WTC11 (cell line): Measurements from ENCODE around the gene NRF1. TPM values are rescaled to one million over a fixed set of nuclear protein-coding genes. Genes with fewer than 3 reads are reported as not detected.
"Not testable (repeated sequence)": the region's sequence is repeated elsewhere in the genome, so short reads cannot be mapped to it uniquely, and the experiment has no call there.

Experiments
- ATAC-seq: fragments of 200-7000 bp; cut with Tn5 transposase; 2 replicates; pipeline ENCODE4 v1.10.0; 2021; ENCODE audit warnings: mild to moderate bottlenecking, moderate library complexity
- CTCF ChIA-PET: fragments of 300-600 bp; sonication (Branson Sonifier 250); formaldehyde crosslinking; loops from one replicate; lab custom pipeline; 2021; ENCODE audit warnings: antibody characterized with exemption; lab: Charles Lee
- POLR2A ChIA-PET: fragments of 350-600 bp; sonication (Branson Sonifier 250); formaldehyde crosslinking; loops from one replicate; lab custom pipeline; 2021; ENCODE audit warnings: antibody characterized with exemption; lab: Charles Lee
- DNase-seq: peaks from one replicate; pipeline ENCODE4 v3.0.0; 2021; ENCODE audit warnings: low spot score
- H3K27ac Mint-ChIP-seq: 2 replicates; pipeline ENCODE4 v1.8.0; 2021; ENCODE audit warnings: mixed read lengths
- H3K27me3 Mint-ChIP-seq: 2 replicates; pipeline ENCODE4 v1.8.0; 2021; ENCODE audit warnings: low read depth, mild to moderate bottlenecking, moderate library complexity, mixed read lengths
- H3K36me3 Mint-ChIP-seq: 2 replicates; pipeline ENCODE4 v1.8.0; 2021; ENCODE audit warnings: mixed read lengths
- H3K4me1 Mint-ChIP-seq: 2 replicates; pipeline ENCODE4 v1.8.0; 2022; ENCODE audit warnings: mixed read lengths
- H3K4me3 Mint-ChIP-seq: 2 replicates; pipeline ENCODE4 v1.8.0; 2021; ENCODE audit warnings: mild to moderate bottlenecking, moderate library complexity, mixed read lengths
- H3K9me3 Mint-ChIP-seq: 2 replicates; pipeline ENCODE4 v1.8.0; 2021; ENCODE audit warnings: mixed read lengths
- AFF4 ChIP-seq: sonication (generic); formaldehyde crosslinking; IDR thresholded peaks from 2 replicates; pipeline ENCODE4 v1.8.1; 2023; ENCODE audit warnings: mild to moderate bottlenecking, missing genetic modification reagents, borderline replicate concordance
- ATF1 ChIP-seq: sonication (generic); formaldehyde crosslinking; IDR thresholded peaks from 2 replicates; pipeline ENCODE4 v1.8.1; 2023; ENCODE audit warnings: mild to moderate bottlenecking, moderate library complexity, missing genetic modification reagents
- CBFB ChIP-seq: sonication (generic); formaldehyde crosslinking; IDR thresholded peaks from 2 replicates; pipeline ENCODE4 v1.8.1; 2022; ENCODE audit warnings: mild to moderate bottlenecking, low read depth, missing genetic modification reagents
- FOXK1 ChIP-seq: sonication (generic); formaldehyde crosslinking; IDR thresholded peaks from 2 replicates; pipeline ENCODE4 v1.8.0; 2022; ENCODE audit warnings: mild to moderate bottlenecking, moderate library complexity, missing genetic modification reagents
- MYBL2 ChIP-seq: sonication (generic); formaldehyde crosslinking; IDR thresholded peaks from 2 replicates; pipeline ENCODE4 v1.8.1; 2023; ENCODE audit warnings: mild to moderate bottlenecking, moderate library complexity, missing genetic modification reagents
- PRDM15 ChIP-seq: sonication (generic); formaldehyde crosslinking; IDR thresholded peaks from 2 replicates; pipeline ENCODE4 v1.8.0; 2022; ENCODE audit warnings: missing genetic modification reagents
- TEAD1 ChIP-seq: sonication (generic); formaldehyde crosslinking; IDR thresholded peaks from 2 replicates; pipeline ENCODE4 v1.8.0; 2022; ENCODE audit warnings: mild to moderate bottlenecking, missing genetic modification reagents
- ZNF671 ChIP-seq: fragments of 250-450 bp; sonication (Bioruptor Pico); IDR thresholded peaks from 2 replicates; pipeline ENCODE4 v1.8.0; 2021; ENCODE audit warnings: mild to moderate bottlenecking
- total RNA-seq: library from RNA; stranded (reverse); gene quantifications from 3 replicates; pipeline ENCODE4 v1.2.3, GENCODE V29; 2021
- TF ChIP-seq, protein P1 (sequence below): fragments of 250-450 bp; sonication (Bioruptor Pico); conservative IDR thresholded peaks from 2 replicates; pipeline ENCODE4 v1.9.0; 2021; ENCODE audit warnings: mild to moderate bottlenecking
- TF ChIP-seq, protein P2 (sequence below): sonication (generic); formaldehyde crosslinking; IDR thresholded peaks from 2 replicates; pipeline ENCODE4 v1.8.1; 2022; ENCODE audit warnings: missing genetic modification reagents, borderline replicate concordance
- TF ChIP-seq, protein P3 (sequence below): sonication (generic); formaldehyde crosslinking; IDR thresholded peaks from 2 replicates; pipeline ENCODE4 v1.8.1; 2022; ENCODE audit warnings: mild to moderate bottlenecking, missing genetic modification reagents, moderate library complexity, borderline replicate concordance
- TF ChIP-seq, protein P4 (sequence below): sonication (generic); formaldehyde crosslinking; IDR thresholded peaks from 2 replicates; pipeline ENCODE4 v1.8.1; 2023; ENCODE audit warnings: mild to moderate bottlenecking, missing genetic modification reagents, moderate library complexity

NRF1 gene
- total RNA-seq, 1 experiment from 2014 or later: 16.4 TPM

DNA sequence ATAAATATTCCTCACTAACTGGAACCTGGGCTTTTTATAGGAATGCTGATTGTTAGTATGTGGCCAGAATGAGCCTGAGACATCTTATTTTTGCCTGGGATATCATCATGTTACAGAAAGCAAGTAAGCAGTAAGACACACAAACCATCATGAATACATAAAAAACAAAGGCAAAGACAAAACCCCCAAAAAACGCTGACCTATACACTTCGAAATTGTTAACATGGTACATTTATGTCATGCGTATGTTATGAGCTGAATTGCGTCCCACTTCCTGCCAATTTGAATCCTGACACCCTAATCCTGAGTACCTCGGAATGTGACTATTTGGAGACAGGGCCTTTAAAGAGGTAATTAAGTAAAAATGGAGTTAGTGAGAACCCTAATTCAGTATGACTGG lies 12.3 kb upstream of the NRF1 start (continued):
- TF ChIP-seq, protein P1, sequence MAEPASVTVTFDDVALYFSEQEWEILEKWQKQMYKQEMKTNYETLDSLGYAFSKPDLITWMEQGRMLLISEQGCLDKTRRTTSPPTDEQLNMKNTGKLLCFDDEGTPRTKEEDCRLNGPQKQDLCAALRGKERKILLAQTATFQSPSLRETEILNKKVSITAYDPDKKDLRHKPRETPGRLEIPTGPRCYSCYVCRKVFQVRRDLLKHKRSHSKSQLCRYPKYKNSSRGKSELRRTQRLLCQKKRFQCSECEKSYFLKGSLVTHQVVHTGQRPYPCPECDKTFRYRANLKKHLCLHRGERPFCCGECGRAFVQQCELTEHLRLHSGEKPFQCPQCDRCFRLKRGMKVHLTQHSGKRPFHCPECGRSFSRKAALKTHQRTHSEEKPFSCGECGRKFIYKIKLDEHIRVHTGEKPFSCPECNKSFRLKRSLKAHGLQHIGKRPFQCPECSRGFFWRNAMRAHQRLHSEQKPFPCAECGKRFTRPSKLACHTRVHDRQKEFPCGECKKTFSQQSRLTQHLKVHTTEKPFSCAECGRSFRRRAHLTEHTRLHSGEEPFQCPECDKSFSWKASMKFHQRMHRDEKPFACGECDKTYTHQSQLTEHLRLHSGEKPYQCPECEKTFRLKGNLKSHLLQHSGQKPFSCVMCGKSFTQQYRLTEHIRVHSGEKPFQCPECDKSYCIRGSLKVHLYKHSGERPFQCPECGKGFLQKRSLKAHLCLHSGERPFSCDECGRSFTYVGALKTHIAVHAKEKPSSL (CRISPR knock-in tag): no peak
- no peak for TF ChIP-seq MYBL2 (CRISPR knock-in tag)
- TF ChIP-seq, protein P2, sequence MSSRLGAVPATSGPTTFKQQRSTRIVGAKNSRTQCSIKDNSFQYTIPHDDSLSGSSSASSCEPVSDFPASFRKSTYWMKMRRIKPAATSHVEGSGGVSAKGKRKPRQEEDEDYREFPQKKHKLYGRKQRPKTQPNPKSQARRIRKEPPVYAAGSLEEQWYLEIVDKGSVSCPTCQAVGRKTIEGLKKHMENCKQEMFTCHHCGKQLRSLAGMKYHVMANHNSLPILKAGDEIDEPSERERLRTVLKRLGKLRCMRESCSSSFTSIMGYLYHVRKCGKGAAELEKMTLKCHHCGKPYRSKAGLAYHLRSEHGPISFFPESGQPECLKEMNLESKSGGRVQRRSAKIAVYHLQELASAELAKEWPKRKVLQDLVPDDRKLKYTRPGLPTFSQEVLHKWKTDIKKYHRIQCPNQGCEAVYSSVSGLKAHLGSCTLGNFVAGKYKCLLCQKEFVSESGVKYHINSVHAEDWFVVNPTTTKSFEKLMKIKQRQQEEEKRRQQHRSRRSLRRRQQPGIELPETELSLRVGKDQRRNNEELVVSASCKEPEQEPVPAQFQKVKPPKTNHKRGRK (CRISPR knock-in tag): no peak
- TF ChIP-seq TEAD1 (CRISPR knock-in tag): no peak

- H3K27me3 Mint-ChIP-seq, H3K4me1 Mint-ChIP-seq, H3K36me3 Mint-ChIP-seq, H3K4me3 Mint-ChIP-seq, DNase-seq, CTCF ChIA-PET, H3K27ac Mint-ChIP-seq, POLR2A ChIA-PET, ATAC-seq, H3K9me3 Mint-ChIP-seq: not testable (repeated sequence)
These were observed 7.9 kb upstream of the NRF1 start for GRCh38 chr7:129603594-129603993.

DNA sequence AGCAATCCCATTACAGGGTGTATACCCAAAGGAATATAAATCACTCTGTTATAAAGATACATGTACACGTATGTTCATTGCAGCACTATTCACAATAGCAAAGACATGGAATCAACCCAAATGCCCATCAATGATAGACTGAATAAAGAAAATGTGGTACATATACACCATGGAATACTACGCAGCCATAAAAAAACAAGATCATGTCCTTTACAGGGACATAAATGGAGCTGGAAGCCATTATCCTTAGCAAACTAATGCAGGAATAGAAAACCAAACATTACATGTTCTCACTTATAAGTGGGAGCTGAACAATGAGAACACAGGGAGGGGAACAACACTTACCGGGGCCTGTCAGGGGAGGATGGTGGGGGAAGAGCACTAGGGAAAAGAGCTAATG lies 7.5 kb upstream of the NRF1 start:
- H3K36me3 Mint-ChIP-seq, H3K27ac Mint-ChIP-seq, H3K9me3 Mint-ChIP-seq, H3K4me1 Mint-ChIP-seq, H3K27me3 Mint-ChIP-seq, H3K4me3 Mint-ChIP-seq, ATAC-seq, CTCF ChIA-PET, DNase-seq: not testable (repeated sequence)
- POLR2A ChIA-PET: interaction anchor here (1.1 kb wide), 1 partner anchor 9 kb away, joined by 4 read pairs; no protein-coding TSS in a partner anchor

DNA sequence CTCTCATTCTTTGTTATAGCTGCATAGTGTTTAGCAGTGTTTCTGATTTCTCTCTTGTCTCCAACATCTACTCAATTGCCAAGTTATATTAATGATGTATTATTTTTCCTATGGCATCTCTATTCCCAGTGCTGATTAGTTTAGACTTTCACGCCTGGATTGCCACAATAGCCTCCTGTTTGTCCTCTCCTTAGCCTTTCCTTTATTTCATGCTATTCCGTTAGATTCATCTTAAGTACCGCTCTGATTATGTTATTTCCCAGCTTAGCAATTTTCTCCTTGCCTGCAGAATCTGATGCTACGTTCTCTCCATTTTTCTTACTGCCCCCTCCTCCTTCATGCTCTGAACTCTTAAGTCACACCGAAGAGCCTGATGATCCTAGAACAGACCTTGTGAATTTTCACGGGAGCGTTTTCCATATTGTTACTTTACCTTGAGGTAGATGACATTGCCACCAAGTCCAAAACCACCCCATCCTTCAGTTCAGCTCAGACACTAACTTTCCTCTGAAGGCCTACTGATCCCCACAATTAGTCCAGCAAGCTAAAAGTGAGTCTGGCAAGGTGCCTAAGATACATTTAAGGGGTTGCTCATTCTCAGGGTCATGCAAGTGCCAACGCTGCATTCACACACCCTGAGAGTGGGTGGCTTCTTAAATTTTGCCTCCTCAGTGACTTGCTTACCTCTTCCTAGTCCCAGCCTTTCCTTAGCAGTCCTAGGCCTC lies 6.6 kb upstream of the NRF1 start:
- DNase-seq (no peak), ATAC-seq (no peak)
- Mint-ChIP-seq H3K27me3 (no peaks in the 10 kb centered on the region; the same call in 1 of the 2 replicates), H3K9me3 (no peaks in the 10 kb centered on the region), H3K27ac (0 out of 2 replicates have a peak overlapping the region, but pooled peaks have one; percentile 2), H3K4me1 (peaks cover 5% of the 10 kb centered on the region), H3K4me3 (no peak overlapping the region), H3K36me3 (peaks cover 16% of the 10 kb centered on the region)
- ChIA-PET CTCF (interaction anchor here (0.5 to 1.2 kb wide), 3 partner anchors 75 to 354 kb away, joined by 3 to 4 read pairs (median 3); no protein-coding TSS in a partner anchor), POLR2A (interaction anchor here (1.1 kb wide), 1 partner anchor 10 kb away, joined by 4 read pairs; no protein-coding TSS in a partner anchor)
- TF ChIP-seq, protein P3, sequence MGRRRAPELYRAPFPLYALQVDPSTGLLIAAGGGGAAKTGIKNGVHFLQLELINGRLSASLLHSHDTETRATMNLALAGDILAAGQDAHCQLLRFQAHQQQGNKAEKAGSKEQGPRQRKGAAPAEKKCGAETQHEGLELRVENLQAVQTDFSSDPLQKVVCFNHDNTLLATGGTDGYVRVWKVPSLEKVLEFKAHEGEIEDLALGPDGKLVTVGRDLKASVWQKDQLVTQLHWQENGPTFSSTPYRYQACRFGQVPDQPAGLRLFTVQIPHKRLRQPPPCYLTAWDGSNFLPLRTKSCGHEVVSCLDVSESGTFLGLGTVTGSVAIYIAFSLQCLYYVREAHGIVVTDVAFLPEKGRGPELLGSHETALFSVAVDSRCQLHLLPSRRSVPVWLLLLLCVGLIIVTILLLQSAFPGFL: no peak
- TF ChIP-seq PRDM15 (CRISPR knock-in tag): no peak
- TF ChIP-seq, protein P2 (CRISPR knock-in tag): no peak
- no peak for TF ChIP-seq FOXK1
- TF ChIP-seq, protein P4, sequence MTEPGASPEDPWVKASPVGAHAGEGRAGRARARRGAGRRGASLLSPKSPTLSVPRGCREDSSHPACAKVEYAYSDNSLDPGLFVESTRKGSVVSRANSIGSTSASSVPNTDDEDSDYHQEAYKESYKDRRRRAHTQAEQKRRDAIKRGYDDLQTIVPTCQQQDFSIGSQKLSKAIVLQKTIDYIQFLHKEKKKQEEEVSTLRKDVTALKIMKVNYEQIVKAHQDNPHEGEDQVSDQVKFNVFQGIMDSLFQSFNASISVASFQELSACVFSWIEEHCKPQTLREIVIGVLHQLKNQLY (CRISPR knock-in tag): no peak
- no peak for TF ChIP-seq CBFB (CRISPR knock-in tag)
- TF ChIP-seq ATF1 (CRISPR knock-in tag): no peak
- TF ChIP-seq AFF4 (CRISPR knock-in tag): no peak
- TF ChIP-seq ZNF671 (CRISPR knock-in tag): no peak
